OCI-LY7 (cell line): ENCODE data around the gene KIF5A. TPM values are rescaled to one million over a fixed set of nuclear protein-coding genes. Genes with fewer than 3 reads are reported as not detected.

Source experiments
- BruUV-seq: library from RNA; stranded (reverse); fragments of 400-500 nt; replicated peaks from 2 replicates; lab custom pipeline; 2021; lab: Mats Ljungman, UMichigan
- CTCF ChIA-PET: fragments of 300-600 bp; sonication (Branson Sonifier 250); formaldehyde crosslinking; loops from one replicate; lab custom pipeline; 2022; ENCODE audit warnings: antibody characterized with exemption; ENCODE audit not compliant: unreplicated experiment; lab: Charles Lee
- POLR2A ChIA-PET: fragments of 300-600 bp; sonication (Branson Sonifier 250); formaldehyde crosslinking; loops from one replicate; lab custom pipeline; 2022; ENCODE audit warnings: antibody characterized with exemption; lab: Charles Lee
- DNase-seq: peaks from one replicate; pipeline ENCODE4 v3.0.0-alpha.2; 2015; ENCODE audit warnings: low spot score
- H2AFZ ChIP-seq: fragments of 200-600 bp; sonication (generic), shearing (Covaris generic); 2 replicates; pipeline ENCODE4 v1.6.1; 2014; ENCODE audit warnings: mild to moderate bottlenecking, antibody characterized with exemption, low read length, moderate library complexity
- H3K27ac ChIP-seq: fragments of 200-600 bp; sonication (generic); 2 replicates; pipeline ENCODE4 v1.5.1; 2014; ENCODE audit warnings: mixed run types, low read depth, mild to moderate bottlenecking, moderate library complexity, low read length, inconsistent platforms; ENCODE audit not compliant: poor library complexity, severe bottlenecking
- H3K36me3 ChIP-seq: fragments of 200-600 bp; sonication (generic); 2 replicates; pipeline ENCODE4 v1.6.1; 2014; ENCODE audit warnings: mild to moderate bottlenecking, antibody characterized with exemption, low read length, moderate library complexity, mixed read lengths; ENCODE audit not compliant: insufficient read depth
- H3K4me1 ChIP-seq: fragments of 200-600 bp; sonication (generic); 2 replicates; pipeline ENCODE4 v1.5.1; 2014; ENCODE audit warnings: mild to moderate bottlenecking, low read length; ENCODE audit not compliant: insufficient read depth, poor library complexity, severe bottlenecking
- H3K4me2 ChIP-seq: fragments of 200-600 bp; sonication (generic); 2 replicates; pipeline ENCODE4 v1.6.1; 2014; ENCODE audit warnings: mild to moderate bottlenecking, low read length
- H3K4me3 ChIP-seq: fragments of 200-600 bp; sonication (generic); 2 replicates; pipeline ENCODE4 v1.5.1; 2014; ENCODE audit warnings: mild to moderate bottlenecking, low read depth, low read length; ENCODE audit not compliant: poor library complexity, severe bottlenecking
- H3K79me2 ChIP-seq: fragments of 200-600 bp; sonication (generic); 2 replicates; pipeline ENCODE4 v1.6.1; 2016; ENCODE audit warnings: low read depth, mild to moderate bottlenecking, low read length, moderate library complexity, mixed read lengths; ENCODE audit not compliant: insufficient read depth
- H3K9me2 ChIP-seq: fragments of 200-600 bp; sonication (generic); 2 replicates; pipeline ENCODE4 v1.6.1; 2016; ENCODE audit warnings: mild to moderate bottlenecking, low read length, mixed read lengths; ENCODE audit not compliant: insufficient read depth
- H3K9me3 ChIP-seq: fragments of 200-600 bp; sonication (generic); 2 replicates; pipeline ENCODE4 v1.6.1; 2014; ENCODE audit warnings: mild to moderate bottlenecking, mixed run types, low read length, mixed read lengths
- H4K20me1 ChIP-seq: fragments of 200-600 bp; sonication (generic); 2 replicates; pipeline ENCODE4 v1.6.1; 2014; ENCODE audit warnings: mild to moderate bottlenecking, antibody characterized with exemption, low read length, moderate library complexity, mixed read lengths; ENCODE audit not compliant: insufficient read depth
- CTCF ChIP-seq: fragments of 200-600 bp; sonication (generic); conservative IDR thresholded peaks from 2 replicates; pipeline ENCODE4 v1.5.1; 2014; ENCODE audit warnings: mild to moderate bottlenecking, antibody characterized with exemption, low read length, moderate library complexity, mixed read lengths
- EZH2phosphoT487 ChIP-seq: fragments of 200-600 bp; sonication (generic); IDR thresholded peaks from 2 replicates; pipeline ENCODE4 v1.6.1; 2018; ENCODE audit warnings: low read depth, borderline replicate concordance, mild to moderate bottlenecking, mixed run types, antibody characterized with exemption, low read length, moderate library complexity, mixed read lengths
- intact Hi-C: fragments of 100-400 bp; cut with micrococcal nuclease; formaldehyde crosslinking; loops from one replicate; pipeline ENCODE4 v1.10.0; 2022; ENCODE audit not compliant: unreplicated experiment
- total RNA-seq, 2 experiments: library from RNA; depleted of rRNA in 1 of 2; stranded (reverse); fragments of >200 nt in 1 of 2; shearing (Covaris generic) in 1 of 2; gene quantifications; 2 replicates each; pipeline ENCODE4 v1.2.3, GENCODE V29; 2014 to 2022

The KIF5A gene
- total RNA-seq, 2 experiments from 2014 or later: 0.09 to 1.6 TPM

DNA sequence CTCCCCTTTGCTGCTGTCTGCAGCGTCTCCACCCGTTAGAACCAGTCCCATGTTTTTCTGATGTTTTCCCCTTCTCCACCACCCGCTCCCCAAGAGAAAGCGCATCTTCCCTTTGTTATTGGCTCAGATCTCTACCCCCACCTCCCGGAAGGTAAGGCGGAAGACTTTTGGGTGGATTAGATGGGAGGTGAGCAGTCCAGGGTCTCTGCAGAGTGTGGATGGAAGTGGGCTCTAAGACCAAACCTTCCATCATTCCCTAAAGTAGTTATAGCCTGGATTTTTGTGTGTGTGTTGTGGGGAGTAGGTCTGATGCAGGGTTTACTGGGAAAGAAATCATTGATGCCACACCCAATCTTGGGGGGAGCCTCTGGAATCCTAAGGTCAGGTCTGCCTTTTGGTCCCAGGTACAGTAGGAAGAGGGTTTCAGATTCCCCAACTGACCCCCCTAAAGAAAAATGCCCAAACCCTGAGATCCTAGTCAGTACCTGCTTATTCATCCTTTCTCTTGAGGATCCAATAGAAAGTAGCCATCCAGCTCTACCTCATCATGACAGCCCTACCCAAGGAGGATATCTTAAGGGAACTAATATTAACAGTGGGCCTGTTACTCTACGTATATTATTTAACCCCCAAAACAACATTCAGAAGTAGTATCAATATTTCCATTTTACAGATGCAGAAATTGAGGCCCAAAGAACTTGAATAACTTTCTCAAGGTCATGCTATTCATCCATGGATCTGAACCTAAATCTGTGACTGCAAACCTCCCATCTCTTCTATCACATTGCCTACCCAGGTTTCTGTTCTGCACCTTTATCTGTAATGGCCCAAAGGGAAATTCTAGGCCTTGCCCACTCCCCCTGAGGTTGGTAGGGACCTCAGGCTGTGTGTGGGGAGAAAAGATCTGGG is 1.1 kb downstream of the KIF5A start:
- no peaks in the 10 kb centered on the region for H3K9me2 ChIP-seq
- no peak overlapping the region for H2AFZ ChIP-seq
- ChIA-PET CTCF (no interaction called here), POLR2A (no interaction called here)
- H3K4me2 ChIP-seq: no peak overlapping the region
- H4K20me1 ChIP-seq: no peaks in the 10 kb centered on the region
- DNase-seq: no peak
- no peaks in the 10 kb centered on the region for H3K36me3 ChIP-seq
- intact Hi-C loops: no loop called here
- TF ChIP-seq EZH2phosphoT487 (no peak), CTCF (no peak)
- no TSS peak for BruUV-seq
- no peaks in the 10 kb centered on the region for H3K9me3 ChIP-seq
- peaks cover 9% of the 10 kb centered on the region; the same call in 1 of the 2 replicates for H3K79me2 ChIP-seq
- H3K27ac ChIP-seq: no peak overlapping the region
- H3K4me1 ChIP-seq: peaks cover 10% of the 10 kb centered on the region
- H3K4me3 ChIP-seq: no peak overlapping the region

DNA sequence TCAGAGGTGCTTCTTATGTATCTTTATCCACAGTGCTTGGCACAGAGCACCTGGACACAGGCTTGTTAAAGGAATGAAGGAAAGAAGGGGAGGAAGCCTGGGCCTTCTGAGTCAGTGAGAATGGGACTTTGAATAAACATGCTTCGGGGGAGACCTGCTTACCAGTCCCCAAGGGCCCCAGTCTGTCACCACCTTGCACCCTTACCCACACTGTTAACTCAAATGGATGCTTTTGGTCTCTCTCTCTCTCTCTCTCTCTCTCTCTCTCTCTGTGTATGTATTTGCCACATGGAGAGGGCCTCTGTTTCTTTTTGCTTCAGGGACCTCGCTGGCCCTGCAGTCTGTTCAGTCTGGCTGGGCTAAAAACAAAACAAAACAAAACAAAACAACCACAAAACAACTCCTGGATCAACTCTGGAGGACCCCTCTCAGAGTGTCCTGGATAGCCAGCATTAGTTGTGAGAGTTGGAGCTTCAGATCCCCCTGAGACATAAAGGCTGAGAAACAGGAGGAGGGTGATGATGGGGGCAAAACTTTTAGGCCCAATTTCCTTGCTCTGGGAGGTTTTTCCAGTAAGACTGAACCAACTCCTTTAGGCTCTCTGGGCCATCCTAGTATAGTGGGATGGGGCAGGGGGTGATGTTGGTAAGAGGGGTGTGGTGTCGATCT is 1.9 kb downstream of the KIF5A start:
- peaks cover 6% of the 10 kb centered on the region for H3K4me1 ChIP-seq
- no peak overlapping the region for H2AFZ ChIP-seq
- intact Hi-C loops: no loop called here
- ChIA-PET CTCF (no interaction called here), POLR2A (interaction anchor here (0.6 to 0.7 kb wide), 2 partner anchors 15 to 31 kb away, joined by 3 to 6 read pairs; no protein-coding TSS in a partner anchor)
- no peak overlapping the region for H3K27ac ChIP-seq
- DNase-seq: no peak
- H3K36me3 ChIP-seq: no peaks in the 10 kb centered on the region
- TF ChIP-seq EZH2phosphoT487: no peak
- no peak for TF ChIP-seq CTCF
- no peaks in the 10 kb centered on the region for H3K9me3 ChIP-seq
- H4K20me1 ChIP-seq: no peaks in the 10 kb centered on the region
- H3K9me2 ChIP-seq: no peaks in the 10 kb centered on the region
- no peak overlapping the region for H3K4me3 ChIP-seq
- no TSS peak for BruUV-seq
- H3K79me2 ChIP-seq: peaks cover 2% of the 10 kb centered on the region; the same call in 1 of the 2 replicates
- no peak overlapping the region for H3K4me2 ChIP-seq

DNA sequence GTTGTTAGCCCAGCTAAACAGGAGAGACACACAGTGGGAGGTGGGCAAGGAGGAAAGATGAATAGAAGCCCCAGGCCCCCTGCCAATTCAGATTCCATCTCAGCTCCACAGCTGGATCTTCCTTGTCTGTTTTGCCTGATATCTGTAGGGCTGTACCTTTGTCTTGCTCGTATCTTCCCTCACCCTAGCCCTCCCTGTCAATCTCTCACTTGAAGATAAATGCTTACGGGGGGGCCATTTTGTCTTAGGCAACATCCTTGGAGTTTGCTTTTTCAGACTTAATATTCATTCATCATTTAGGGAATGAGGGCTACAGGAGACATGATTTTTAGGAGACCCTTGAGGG is 2.4 kb downstream of the KIF5A start:
- Histone ChIP-seq H2AFZ (no peak overlapping the region), H3K4me1 (peaks cover 5% of the 10 kb centered on the region), H3K9me3 (no peaks in the 10 kb centered on the region), H3K4me2 (no peak overlapping the region), H3K36me3 (no peaks in the 10 kb centered on the region), H3K79me2 (no peaks in the 10 kb centered on the region), H3K27ac (no peak overlapping the region), H4K20me1 (no peaks in the 10 kb centered on the region), H3K9me2 (no peaks in the 10 kb centered on the region), H3K4me3 (no peak overlapping the region)
- ChIA-PET CTCF (no interaction called here), POLR2A (interaction anchor here (0.7 kb wide), 1 partner anchor 31 kb away, joined by 3 read pairs; no protein-coding TSS in a partner anchor)
- DNase-seq: no peak
- intact Hi-C loops: no loop called here
- BruUV-seq: no TSS peak
- TF ChIP-seq EZH2phosphoT487: no peak
- no peak for TF ChIP-seq CTCF
